Liver (tissue), 9 donors: ENCODE measurements around the gene FANCE. TPM values are rescaled to one million over a fixed set of nuclear protein-coding genes. Genes with fewer than 3 reads are reported as not detected.

Source experiments
- DNase-seq: peaks from one replicate; pipeline ENCODE4 v3.0.0-alpha.2; 2017; ENCODE audit warnings: low spot score
- H3K27ac ChIP-seq, 2 donors: one replicate each; pipeline ENCODE4 v1.7.0; 2013; ENCODE audit warnings: inconsistent platforms in 2 of 2, low read length in 2 of 2, control low read depth in 1 of 2, low read depth in 1 of 2, mild to moderate bottlenecking in 1 of 2
- H3K27me3 ChIP-seq, 4 donors: one replicate each; pipeline versions ENCODE4 v1.6.1 to v1.7.0; 2013; ENCODE audit warnings: low read length in 3 of 4, inconsistent platforms in 1 of 4, mild to moderate bottlenecking in 1 of 4, moderate library complexity in 1 of 4; ENCODE audit not compliant: control insufficient read depth in 4 of 4, insufficient read depth in 4 of 4
- H3K36me3 ChIP-seq, 4 donors: one replicate each; pipeline versions ENCODE4 v1.6.1 to v1.7.0; 2013; ENCODE audit warnings: low read length in 3 of 4, mild to moderate bottlenecking in 3 of 4, low read depth in 1 of 4, moderate library complexity in 1 of 4; ENCODE audit not compliant: control insufficient read depth in 4 of 4, insufficient read depth in 3 of 4
- H3K4me1 ChIP-seq, 4 donors: one replicate each; pipeline versions ENCODE4 v1.6.1 to v1.7.0; 2013; ENCODE audit warnings: low read length in 3 of 4, mild to moderate bottlenecking in 3 of 4, moderate library complexity in 1 of 4; ENCODE audit not compliant: control insufficient read depth in 4 of 4, insufficient read depth in 4 of 4
- H3K4me3 ChIP-seq, 3 donors: one replicate each; pipeline versions ENCODE4 v1.6.1 to v1.7.0; 2013; ENCODE audit warnings: low read length in 3 of 3, control low read depth in 1 of 3, low read depth in 1 of 3, mild to moderate bottlenecking in 1 of 3
- H3K9ac ChIP-seq, 2 donors: one replicate each; pipeline ENCODE4 v1.7.0; 2013; ENCODE audit warnings: low read length in 2 of 2, mild to moderate bottlenecking in 2 of 2, moderate library complexity in 2 of 2, control low read depth in 1 of 2, low read depth in 1 of 2
- H3K9me3 ChIP-seq, 4 donors: one replicate each; pipeline versions ENCODE4 v1.6.1 to v1.7.0; 2013; ENCODE audit warnings: low read length in 3 of 4; ENCODE audit not compliant: control insufficient read depth in 4 of 4
- ATF3 ChIP-seq: IDR thresholded peaks from 2 replicates; pipeline ENCODE4 v1.6.1; 2016; ENCODE audit warnings: antibody characterized with exemption
- CTCF ChIP-seq: fragments of 150-350 bp; IDR thresholded peaks from 2 replicates; pipeline ENCODE4 v1.5.1; 2017; ENCODE audit warnings: improper control_type of control experiment, low read depth, low read length; ENCODE audit not compliant: missing input control
- FOXA1 ChIP-seq: IDR thresholded peaks from 2 replicates; pipeline ENCODE4 v1.6.1; 2016; ENCODE audit warnings: antibody characterized with exemption
- FOXA2 ChIP-seq: IDR thresholded peaks from 2 replicates; pipeline ENCODE4 v1.6.1; 2016; ENCODE audit warnings: antibody characterized with exemption
- GABPA ChIP-seq, 2 donors: IDR thresholded peaks in 1 of 2; conservative IDR thresholded peaks in 1 of 2; 2 replicates each; pipeline ENCODE4 v1.6.1; 2016; ENCODE audit warnings: antibody characterized with exemption in 2 of 2, mild to moderate bottlenecking in 1 of 2, moderate library complexity in 1 of 2
- HNF4A ChIP-seq, 2 donors: conservative IDR thresholded peaks; 2 replicates each; pipeline ENCODE4 v1.6.1; 2016; ENCODE audit warnings: antibody characterized with exemption in 2 of 2, mild to moderate bottlenecking in 2 of 2
- HNF4G ChIP-seq: IDR thresholded peaks from 2 replicates; pipeline ENCODE4 v1.6.1; 2016; ENCODE audit warnings: antibody characterized with exemption
- JUND ChIP-seq, 2 donors: IDR thresholded peaks; 2 replicates each; pipeline ENCODE4 v1.6.1; 2016; ENCODE audit warnings: antibody characterized with exemption in 2 of 2
- MAX ChIP-seq: IDR thresholded peaks from 2 replicates; pipeline ENCODE4 v1.6.1; 2016; ENCODE audit warnings: antibody characterized with exemption
- NR2F2 ChIP-seq: IDR thresholded peaks from 2 replicates; pipeline ENCODE4 v1.6.1; 2016; ENCODE audit warnings: antibody characterized with exemption
- RAD21 ChIP-seq, 2 donors: IDR thresholded peaks; 2 replicates each; pipeline ENCODE4 v1.6.1; 2016; ENCODE audit warnings: antibody characterized with exemption in 2 of 2, mild to moderate bottlenecking in 2 of 2
- REST ChIP-seq: IDR thresholded peaks from 2 replicates; pipeline ENCODE4 v1.6.1; 2016; ENCODE audit warnings: antibody characterized with exemption, mild to moderate bottlenecking
- SP1 ChIP-seq: IDR thresholded peaks from 2 replicates; pipeline ENCODE4 v1.6.1; 2018; ENCODE audit warnings: antibody characterized with exemption, mild to moderate bottlenecking
- TAF1 ChIP-seq: conservative IDR thresholded peaks from 2 replicates; pipeline ENCODE4 v1.6.1; 2016; ENCODE audit warnings: antibody characterized with exemption, mild to moderate bottlenecking
- YY1 ChIP-seq: IDR thresholded peaks from 2 replicates; pipeline ENCODE4 v1.6.1; 2016; ENCODE audit warnings: antibody characterized with exemption, mild to moderate bottlenecking
- WGBS: extraction: QIAGEN DNeasy Blood & Tissue Kit; methylation state at CpG from one replicate; pipeline ENCODE4 v1.1.7; 2013; 5-methylcytosine and 5-hydroxymethylcytosine counted together
- polyA plus RNA-seq, 2 donors: library from polyadenylated mRNA; stranded (reverse) in 1 of 2; unstranded in 1 of 2; fragments of 200-250 nt in 1 of 2; fragments of >200 nt in 1 of 2; fragmentation: Nextera tagmentation in 1 of 2; extraction: Ambion mirVana in 1 of 2; gene quantifications; one replicate each; pipeline versions ENCODE4 v1.2.1 to v1.2.3, GENCODE V29; 2013 to 2015
- total RNA-seq, 2 donors: library from RNA; depleted of rRNA; stranded (reverse); fragments of >200 nt; gene quantifications; one replicate each; pipeline ENCODE4 v1.2.3, GENCODE V29; 2014
- TF ChIP-seq, protein P1 (sequence below): IDR thresholded peaks from 2 replicates; pipeline ENCODE4 v1.6.1; 2016; ENCODE audit warnings: antibody characterized with exemption
- donor health status: healthy.
- donor health status: healthy.
- donor health status: healthy.
- donor health status: healthy.
- donor health status: healthy.

Gene FANCE
- total and polyA plus RNA-seq, 4 donors: 0.11 to 4.2 (median 0.79) TPM

- no peaks in the 10 kb centered on the region for H3K9me3 ChIP-seq
- WGBS: 77% methylated on average over 11 of the region's 11 CpGs
- no peak for DNase-seq
- H3K36me3 ChIP-seq: peaks cover 0 to 4% (median 1%) of the 10 kb centered on the region in 4 donors
- peaks cover 0 to 11% (median 6%) of the 10 kb centered on the region in 4 donors for H3K4me1 ChIP-seq
- peak overlapping the region; percentile 10 to 50 for H3K27ac ChIP-seq
- no peak overlapping the region for H3K4me3 ChIP-seq
- no peak for TF ChIP-seq HNF4G
- no peak for TF ChIP-seq GABPA (IDR thresholded peaks at IDR 0.05 in 1 of 2, conservative IDR thresholded peaks at IDR 0.05 in 1 of 2)
- TF ChIP-seq YY1: no peak
- TF ChIP-seq FOXA1: no peak
- TF ChIP-seq, protein P1, sequence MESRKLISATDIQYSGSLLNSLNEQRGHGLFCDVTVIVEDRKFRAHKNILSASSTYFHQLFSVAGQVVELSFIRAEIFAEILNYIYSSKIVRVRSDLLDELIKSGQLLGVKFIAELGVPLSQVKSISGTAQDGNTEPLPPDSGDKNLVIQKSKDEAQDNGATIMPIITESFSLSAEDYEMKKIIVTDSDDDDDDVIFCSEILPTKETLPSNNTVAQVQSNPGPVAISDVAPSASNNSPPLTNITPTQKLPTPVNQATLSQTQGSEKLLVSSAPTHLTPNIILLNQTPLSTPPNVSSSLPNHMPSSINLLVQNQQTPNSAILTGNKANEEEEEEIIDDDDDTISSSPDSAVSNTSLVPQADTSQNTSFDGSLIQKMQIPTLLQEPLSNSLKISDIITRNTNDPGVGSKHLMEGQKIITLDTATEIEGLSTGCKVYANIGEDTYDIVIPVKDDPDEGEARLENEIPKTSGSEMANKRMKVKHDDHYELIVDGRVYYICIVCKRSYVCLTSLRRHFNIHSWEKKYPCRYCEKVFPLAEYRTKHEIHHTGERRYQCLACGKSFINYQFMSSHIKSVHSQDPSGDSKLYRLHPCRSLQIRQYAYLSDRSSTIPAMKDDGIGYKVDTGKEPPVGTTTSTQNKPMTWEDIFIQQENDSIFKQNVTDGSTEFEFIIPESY: no peak
- TF ChIP-seq FOXA2: no peak
- no peak for TF ChIP-seq NR2F2
- TF ChIP-seq ATF3: no peak
- no peak for TF ChIP-seq MAX
- TF ChIP-seq TAF1: no peak
- no peak for TF ChIP-seq REST
- TF ChIP-seq RAD21 (IDR thresholded peaks at IDR 0.05): no peak
- TF ChIP-seq CTCF: no peak
- TF ChIP-seq HNF4A (conservative IDR thresholded peaks at IDR 0.05): no peak
- TF ChIP-seq JUND (IDR thresholded peaks at IDR 0.05): no peak
- TF ChIP-seq SP1: no peak
- H3K27me3 ChIP-seq: no peaks in the 10 kb centered on the region
- H3K9ac ChIP-seq: no peak overlapping the region
Measured at GRCh38 chr6:35485402-35485877, 33.3 kb downstream of the FANCE start.
